Measurements from ENCODE around the gene SPATA21. TPM values are rescaled to one million over a fixed set of nuclear protein-coding genes. Genes with fewer than 3 reads are reported as not detected.
A peak's percentile ranks its signal among the peaks of the same experiment; 100 is the strongest.

SPATA21 gene
- total and polyA plus RNA-seq, 10 of the 15 experiments (the other 5 are each of a cell fraction or from before 2014, with no cell fraction given) = 0.05 to 1.1 (median 0.24) TPM; not detected in 1

DNA sequence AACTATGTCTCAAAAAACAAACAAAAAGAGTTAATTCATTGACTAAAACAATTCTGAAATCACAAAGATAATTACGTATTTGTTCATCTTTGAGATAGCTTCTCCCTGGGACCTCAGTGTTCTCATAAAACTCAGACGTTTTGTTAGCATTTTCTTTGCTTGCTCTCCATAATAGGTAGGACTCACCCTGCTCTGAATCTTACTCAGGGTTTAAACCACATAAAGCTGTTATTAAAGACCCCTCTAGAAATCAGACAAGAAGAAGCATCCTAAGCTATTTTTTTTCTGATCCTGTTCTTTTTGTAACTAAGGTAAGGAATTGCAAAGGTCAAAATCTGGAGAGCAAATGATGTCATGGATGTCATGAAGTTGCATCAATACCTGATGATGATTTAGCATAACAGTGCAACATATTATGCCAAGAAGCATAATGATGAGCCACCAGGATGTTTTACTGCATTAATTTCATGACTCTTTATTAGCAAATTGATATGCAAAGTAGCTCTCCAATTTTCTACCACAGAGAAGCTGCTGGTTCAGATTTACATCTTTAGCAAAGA lies 87.3 kb downstream of the SPATA21 start:
- H3K4me3 ChIP-seq = peak overlapping the region; percentile 49; the same call in 1 of the 2 replicates
- ATAC-seq = no peak
- H4K20me1 ChIP-seq (ENCODE audit: control insufficient read depth, insufficient read depth) = no peaks in the 10 kb centered on the region; the same call in 1 of the 2 replicates
- H3K36me3 ChIP-seq (ENCODE audit: control insufficient read depth in 2 of 2, insufficient read depth in 2 of 2, low read length in 1 of 2) = no peaks in the 10 kb centered on the region
- CTCF ChIA-PET = interaction anchor here (0.8 to 2.4 kb wide), 4 partner anchors 14 to 272 kb away, joined by 3 to 15 read pairs (median 4); no protein-coding TSS in a partner anchor
- H2AFZ ChIP-seq (ENCODE audit: control insufficient read depth, low read depth, low read length) = no peak overlapping the region
- in situ Hi-C loops (cut with MboI) (no loop called here), intact Hi-C loops (cut with micrococcal nuclease; ENCODE audit: unreplicated experiment) (no loop called here)
- TF ChIP-seq POU2F2 (IDR thresholded peaks at IDR 0.05; ENCODE audit: borderline replicate concordance, low read depth, low read length) (no peak), NFYB (IDR thresholded peaks at IDR 0.05; ENCODE audit: insufficient read depth, low read depth, low read length) (no peak), POLR2A (IDR thresholded peaks at IDR 0.05; ENCODE audit: low read depth, low read length) (no peak), ZNF384 (IDR thresholded peaks at IDR 0.05; ENCODE audit: borderline replicate concordance, low read depth, low read length) (no peak), MYC (IDR thresholded peaks at IDR 0.05; ENCODE audit: insufficient read depth, insufficient read length, insufficient replicate concordance, low read length, severe bottlenecking) (no peak), KDM1A (IDR thresholded peaks at IDR 0.05; ENCODE audit: borderline replicate concordance) (no peak)
- TF ChIP-seq, protein P1, sequence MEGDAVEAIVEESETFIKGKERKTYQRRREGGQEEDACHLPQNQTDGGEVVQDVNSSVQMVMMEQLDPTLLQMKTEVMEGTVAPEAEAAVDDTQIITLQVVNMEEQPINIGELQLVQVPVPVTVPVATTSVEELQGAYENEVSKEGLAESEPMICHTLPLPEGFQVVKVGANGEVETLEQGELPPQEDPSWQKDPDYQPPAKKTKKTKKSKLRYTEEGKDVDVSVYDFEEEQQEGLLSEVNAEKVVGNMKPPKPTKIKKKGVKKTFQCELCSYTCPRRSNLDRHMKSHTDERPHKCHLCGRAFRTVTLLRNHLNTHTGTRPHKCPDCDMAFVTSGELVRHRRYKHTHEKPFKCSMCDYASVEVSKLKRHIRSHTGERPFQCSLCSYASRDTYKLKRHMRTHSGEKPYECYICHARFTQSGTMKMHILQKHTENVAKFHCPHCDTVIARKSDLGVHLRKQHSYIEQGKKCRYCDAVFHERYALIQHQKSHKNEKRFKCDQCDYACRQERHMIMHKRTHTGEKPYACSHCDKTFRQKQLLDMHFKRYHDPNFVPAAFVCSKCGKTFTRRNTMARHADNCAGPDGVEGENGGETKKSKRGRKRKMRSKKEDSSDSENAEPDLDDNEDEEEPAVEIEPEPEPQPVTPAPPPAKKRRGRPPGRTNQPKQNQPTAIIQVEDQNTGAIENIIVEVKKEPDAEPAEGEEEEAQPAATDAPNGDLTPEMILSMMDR (IDR thresholded peaks at IDR 0.05 in 2 of 3, conservative IDR thresholded peaks at IDR 0.05 in 1 of 3; ENCODE audit: control insufficient read depth in 2 of 3, extremely low read depth in 1 of 3, insufficient read depth in 1 of 3, low read depth in 3 of 3, low read length in 3 of 3) = no peak
- H3K9me3 ChIP-seq (replicated peaks; ENCODE audit: control insufficient read depth, insufficient read depth, low read length) = no peaks in the 10 kb centered on the region
- H3K4me2 ChIP-seq (ENCODE audit: control insufficient read depth, insufficient read depth) = peak overlapping the region; percentile 47
- no TSS peak for BruUV-seq (replicated peaks)
- DNase-seq (ENCODE audit: low read depth, low spot score) = no peak
- 51% methylated on average over 2 of the region's 2 CpGs for WGBS (ENCODE audit: insufficient coverage, insufficient replicate concordance, low lambda C conversion rate, missing lambda C conversion rate)
- POLR2A ChIA-PET = interaction anchor here (0.6 to 0.9 kb wide), 2 partner anchors 15 to 100 kb away, joined by 3 to 4 read pairs; no protein-coding TSS in a partner anchor
- H3K4me1 ChIP-seq (ENCODE audit: control insufficient read depth, insufficient read depth, low read length) = 0 out of 2 replicates have a peak, but pooled peaks cover 4% of the 10 kb centered on the region
- H3K79me2 ChIP-seq (ENCODE audit: control insufficient read depth, insufficient read depth, low read length) = peaks cover 63% of the 10 kb centered on the region
- H3K27me3 ChIP-seq (replicated peaks in 1 of 2; ENCODE audit: control insufficient read depth in 2 of 2, insufficient read depth in 2 of 2, low read length in 1 of 2) = no peaks in the 10 kb centered on the region
- SMC1A ChIA-PET (ENCODE audit: uncharacterized antibody, unreplicated experiment) = interaction anchor here (0.6 to 1.5 kb wide), 7 partner anchors 8 to 271 kb away, joined by 3 to 6 read pairs (median 4); partner anchors contain the start of gene NECAP2
- H3K27ac ChIP-seq (ENCODE audit: control insufficient read depth, insufficient read depth) = no peak overlapping the region
- H3K9ac ChIP-seq (ENCODE audit: control insufficient read depth, insufficient read depth, low read length) = no peak overlapping the region
- RAD21 ChIA-PET (ENCODE audit: unreplicated experiment) = interaction anchor here (0.7 to 1.1 kb wide), 2 partner anchors 14 to 133 kb away, joined by 3 to 6 read pairs; no protein-coding TSS in a partner anchor
- FAIRE-seq = no peak

Other genes with a start within 250 kb of the SPATA21 start
Only the 7 nearest of the 8 such genes appear.
- gene ARHGEF19, start 224.8 kb downstream of the SPATA21 start, total RNA-seq (2014; rRNA removed) = 0.49 and 0.56 TPM in 2 replicates
- 0.40 and 0.60 TPM in 2 replicates for gene ARHGEF19, start 224.8 kb downstream of the SPATA21 start, total RNA-seq (2014; rRNA removed; fragmentation: Illumina TruSeq; extraction: Trizol)
- 2.0 and 2.5 TPM in 2 replicates for gene ARHGEF19, start 224.8 kb downstream of the SPATA21 start, total RNA-seq (2021)
- gene ARHGEF19, start 224.8 kb downstream of the SPATA21 start, polyA plus RNA-seq (2011; rRNA removed) = 1.2 and 1.6 TPM in 2 replicates
- 0.22 and 0.38 TPM in 2 replicates for gene ARHGEF19, start 224.8 kb downstream of the SPATA21 start, polyA plus RNA-seq (2014; fragmentation: Illumina TruSeq; extraction: Trizol)
- under 1 TPM in 1 of 2 experiments, not detected in 1; 0.15 TPM for gene ARHGEF19, start 224.8 kb downstream of the SPATA21 start, polyA plus RNA-seq (2014; fragmentation: Nextera tagmentation; extraction: Ambion mirVana)
- gene ARHGEF19, start 224.8 kb downstream of the SPATA21 start, polyA plus RNA-seq (2014; rRNA removed) = 2.2 and 2.9 TPM in 2 replicates
- gene ARHGEF19, start 224.8 kb downstream of the SPATA21 start, polyA plus RNA-seq (2016; fragmentation: Nextera tagmentation; extraction: Ambion mirVana) = 1 to 10 TPM in 1 of 2 experiments, under 1 TPM in 1; 0.67 to 1.2 TPM
- gene CPLANE2, start 200.2 kb downstream of the SPATA21 start, total RNA-seq (2014; rRNA removed) = 2.6 and 4.5 TPM in 2 replicates
- 1.4 and 2.5 TPM in 2 replicates for gene CPLANE2, start 200.2 kb downstream of the SPATA21 start, total RNA-seq (2014; rRNA removed; fragmentation: Illumina TruSeq; extraction: Trizol)
- gene CPLANE2, start 200.2 kb downstream of the SPATA21 start, total RNA-seq (2021) = 4.0 and 4.1 TPM in 2 replicates
- gene CPLANE2, start 200.2 kb downstream of the SPATA21 start, polyA plus RNA-seq (2011; rRNA removed) = 0.61 and 1.3 TPM in 2 replicates
- gene CPLANE2, start 200.2 kb downstream of the SPATA21 start, polyA plus RNA-seq (2014; fragmentation: Illumina TruSeq; extraction: Trizol) = 0.11 and 1.2 TPM in 2 replicates
- under 1 TPM in 1 of 2 experiments, not detected in 1; 0.09 TPM for gene CPLANE2, start 200.2 kb downstream of the SPATA21 start, polyA plus RNA-seq (2014; fragmentation: Nextera tagmentation; extraction: Ambion mirVana)
- gene CPLANE2, start 200.2 kb downstream of the SPATA21 start, polyA plus RNA-seq (2014; rRNA removed) = 1.2 and 3.7 TPM in 2 replicates
- gene CPLANE2, start 200.2 kb downstream of the SPATA21 start, polyA plus RNA-seq (2016; fragmentation: Nextera tagmentation; extraction: Ambion mirVana) = 1 to 10 TPM; 2.3 to 2.9 TPM
- 11.6 and 13.2 TPM in 2 replicates for gene FBXO42, start 84.9 kb downstream of the SPATA21 start, total RNA-seq (2014; rRNA removed)
- 9.9 and 10.5 TPM in 2 replicates for gene FBXO42, start 84.9 kb downstream of the SPATA21 start, total RNA-seq (2014; rRNA removed; fragmentation: Illumina TruSeq; extraction: Trizol)
- 13.2 and 15.5 TPM in 2 replicates for gene FBXO42, start 84.9 kb downstream of the SPATA21 start, total RNA-seq (2021)
- 16.1 and 23.8 TPM in 2 replicates for gene FBXO42, start 84.9 kb downstream of the SPATA21 start, polyA plus RNA-seq (2011; rRNA removed)
- gene FBXO42, start 84.9 kb downstream of the SPATA21 start, polyA plus RNA-seq (2014; fragmentation: Illumina TruSeq; extraction: Trizol) = 10.2 and 15.0 TPM in 2 replicates
- 1 to 10 TPM; 6.1 to 6.2 TPM for gene FBXO42, start 84.9 kb downstream of the SPATA21 start, polyA plus RNA-seq (2014; fragmentation: Nextera tagmentation; extraction: Ambion mirVana)
- 16.8 and 17.0 TPM in 2 replicates for gene FBXO42, start 84.9 kb downstream of the SPATA21 start, polyA plus RNA-seq (2014; rRNA removed)
- gene FBXO42, start 84.9 kb downstream of the SPATA21 start, polyA plus RNA-seq (2016; fragmentation: Nextera tagmentation; extraction: Ambion mirVana) = 10 to 100 TPM; 16.8 to 19.0 TPM
- gene SZRD1, start 70.2 kb downstream of the SPATA21 start, total RNA-seq (2014; rRNA removed) = 110 and 114 TPM in 2 replicates
- 95.7 and 99.0 TPM in 2 replicates for gene SZRD1, start 70.2 kb downstream of the SPATA21 start, total RNA-seq (2014; rRNA removed; fragmentation: Illumina TruSeq; extraction: Trizol)
- gene SZRD1, start 70.2 kb downstream of the SPATA21 start, total RNA-seq (2021) = 207 and 213 TPM in 2 replicates
- gene SZRD1, start 70.2 kb downstream of the SPATA21 start, polyA plus RNA-seq (2011; rRNA removed) = 93.8 and 132 TPM in 2 replicates
- 77.8 and 158 TPM in 2 replicates for gene SZRD1, start 70.2 kb downstream of the SPATA21 start, polyA plus RNA-seq (2014; fragmentation: Illumina TruSeq; extraction: Trizol)
- 10 to 100 TPM in 1 of 2 experiments, 1 to 10 TPM in 1; 5.6 to 14.7 TPM for gene SZRD1, start 70.2 kb downstream of the SPATA21 start, polyA plus RNA-seq (2014; fragmentation: Nextera tagmentation; extraction: Ambion mirVana)
- 157 and 182 TPM in 2 replicates for gene SZRD1, start 70.2 kb downstream of the SPATA21 start, polyA plus RNA-seq (2014; rRNA removed)
- 100 to 1,000 TPM; 106 to 113 TPM for gene SZRD1, start 70.2 kb downstream of the SPATA21 start, polyA plus RNA-seq (2016; fragmentation: Nextera tagmentation; extraction: Ambion mirVana)
- gene NECAP2, start 3.3 kb upstream of the SPATA21 start, total RNA-seq (2014; rRNA removed) = 76.6 and 76.9 TPM in 2 replicates
- 53.1 and 56.2 TPM in 2 replicates for gene NECAP2, start 3.3 kb upstream of the SPATA21 start, total RNA-seq (2014; rRNA removed; fragmentation: Illumina TruSeq; extraction: Trizol)
- gene NECAP2, start 3.3 kb upstream of the SPATA21 start, total RNA-seq (2021) = 51.3 and 55.4 TPM in 2 replicates
- gene NECAP2, start 3.3 kb upstream of the SPATA21 start, polyA plus RNA-seq (2011; rRNA removed) = 78.9 and 98.0 TPM in 2 replicates
- gene NECAP2, start 3.3 kb upstream of the SPATA21 start, polyA plus RNA-seq (2014; fragmentation: Illumina TruSeq; extraction: Trizol) = 52.1 and 54.9 TPM in 2 replicates
- 10 to 100 TPM; 16.3 to 21.1 TPM for gene NECAP2, start 3.3 kb upstream of the SPATA21 start, polyA plus RNA-seq (2014; fragmentation: Nextera tagmentation; extraction: Ambion mirVana)
- gene NECAP2, start 3.3 kb upstream of the SPATA21 start, polyA plus RNA-seq (2014; rRNA removed) = 62.7 and 69.3 TPM in 2 replicates
- 10 to 100 TPM; 58.7 to 59.2 TPM for gene NECAP2, start 3.3 kb upstream of the SPATA21 start, polyA plus RNA-seq (2016; fragmentation: Nextera tagmentation; extraction: Ambion mirVana)
- gene RNU1-1, start 76.9 kb upstream of the SPATA21 start, total RNA-seq (2014; rRNA removed) = under 0.01 TPM in 2 replicates
- 20,946 and 25,634 TPM in 2 replicates for gene RNU1-1, start 76.9 kb upstream of the SPATA21 start, total RNA-seq (2014; rRNA removed; fragmentation: Illumina TruSeq; extraction: Trizol)
- gene RNU1-1, start 76.9 kb upstream of the SPATA21 start, total RNA-seq (2021) = 2,403 and 2,678 TPM in 2 replicates
- gene RNU1-1, start 76.9 kb upstream of the SPATA21 start, polyA plus RNA-seq (2011; rRNA removed) = 82.4 and 113 TPM in 2 replicates
- gene RNU1-1, start 76.9 kb upstream of the SPATA21 start, polyA plus RNA-seq (2014; fragmentation: Illumina TruSeq; extraction: Trizol) = not detected in 2 replicates
- gene RNU1-1, start 76.9 kb upstream of the SPATA21 start, polyA plus RNA-seq (2014; fragmentation: Nextera tagmentation; extraction: Ambion mirVana) = 1 to 10 TPM; 4.5 to 4.9 TPM
- not detected in 2 replicates for gene RNU1-1, start 76.9 kb upstream of the SPATA21 start, polyA plus RNA-seq (2014; rRNA removed)
- 1 to 10 TPM; 2.6 to 3.6 TPM for gene RNU1-1, start 76.9 kb upstream of the SPATA21 start, polyA plus RNA-seq (2016; fragmentation: Nextera tagmentation; extraction: Ambion mirVana)
- gene NBPF1, start 176.1 kb upstream of the SPATA21 start, total RNA-seq (2014; rRNA removed) = 0.22 and 0.45 TPM in 2 replicates
- 0.36 and 0.60 TPM in 2 replicates for gene NBPF1, start 176.1 kb upstream of the SPATA21 start, total RNA-seq (2014; rRNA removed; fragmentation: Illumina TruSeq; extraction: Trizol)
- gene NBPF1, start 176.1 kb upstream of the SPATA21 start, total RNA-seq (2021) = 1.2 and 1.4 TPM in 2 replicates
- 3.2 and 3.4 TPM in 2 replicates for gene NBPF1, start 176.1 kb upstream of the SPATA21 start, polyA plus RNA-seq (2011; rRNA removed)
- gene NBPF1, start 176.1 kb upstream of the SPATA21 start, polyA plus RNA-seq (2014; fragmentation: Illumina TruSeq; extraction: Trizol) = 1.1 and 1.6 TPM in 2 replicates
- gene NBPF1, start 176.1 kb upstream of the SPATA21 start, polyA plus RNA-seq (2014; fragmentation: Nextera tagmentation; extraction: Ambion mirVana) = under 1 TPM; 0.20 to 0.34 TPM
- 0.74 and 1.3 TPM in 2 replicates for gene NBPF1, start 176.1 kb upstream of the SPATA21 start, polyA plus RNA-seq (2014; rRNA removed)
- under 1 TPM; 0.70 to 0.73 TPM for gene NBPF1, start 176.1 kb upstream of the SPATA21 start, polyA plus RNA-seq (2016; fragmentation: Nextera tagmentation; extraction: Ambion mirVana)

All from GM12878 (cell line).